ENCODE measurements around the gene SLC35C1. TPM values are rescaled to one million over a fixed set of nuclear protein-coding genes. Genes with fewer than 3 reads are reported as not detected.
"Not testable (repeated sequence)": the region's sequence is repeated elsewhere in the genome, so short reads cannot be mapped to it uniquely, and the experiment has no call there.

SLC35C1 gene
- total RNA-seq, 1 donor, result 6.2 TPM

GRCh38 chr11:45805305-45806071 lies 539 bp downstream of the SLC35C1 start:
- peak; percentile 52 for DNase-seq (ENCODE audit: low read depth)
- TF ChIP-seq CTCF (IDR thresholded peaks at IDR 0.05; ENCODE audit: insufficient read depth, low read length), result no peak
- peak overlapping the region; percentile 93 for H3K4me3 ChIP-seq (ENCODE audit: low read depth, low read length)

- DNase-seq (ENCODE audit: low read depth), result no peak
- peak overlapping the region; percentile 93 for H3K4me3 ChIP-seq (ENCODE audit: low read depth, low read length)
- no peak for TF ChIP-seq CTCF (IDR thresholded peaks at IDR 0.05; ENCODE audit: insufficient read depth, low read length)
Measured at GRCh38 chr11:45806072-45806933, 1.4 kb downstream of the SLC35C1 start.

- TF ChIP-seq CTCF (IDR thresholded peaks at IDR 0.05; ENCODE audit: insufficient read depth, low read length), result no peak
Measured at GRCh38 chr11:45806937-45807791, 2.2 kb downstream of the SLC35C1 start.

GRCh38 chr11:45807792-45808238 lies 2.9 kb downstream of the SLC35C1 start:
- no peak for TF ChIP-seq CTCF (IDR thresholded peaks at IDR 0.05; ENCODE audit: insufficient read depth, low read length)
- peak overlapping the region; percentile 93 for H3K4me3 ChIP-seq (ENCODE audit: low read depth, low read length)
- no peak for DNase-seq (ENCODE audit: low read depth)

More at GRCh38 chr11:45806937-45807791, 2.2 kb downstream of the SLC35C1 start:
- H3K4me3 ChIP-seq (ENCODE audit: low read depth, low read length), result peak overlapping the region; percentile 93
- no peak for DNase-seq (ENCODE audit: low read depth)

GRCh38 chr11:45808427-45808826 lies 3.5 kb downstream of the SLC35C1 start:
- not testable (repeated sequence) for H3K4me3 ChIP-seq (ENCODE audit: low read depth, low read length); DNase-seq (ENCODE audit: low read depth)

- DNase-seq (ENCODE audit: low read depth), result no peak
- no peak overlapping the region for H3K4me3 ChIP-seq (ENCODE audit: low read depth, low read length)
- no peak for TF ChIP-seq CTCF (IDR thresholded peaks at IDR 0.05; ENCODE audit: insufficient read depth, low read length)
Measured at GRCh38 chr11:45809456-45810395, 4.8 kb downstream of the SLC35C1 start.
